Retinal pigment epithelial cell (primary cell): Measurements from ENCODE around the gene DEPDC7.
A peak's percentile ranks its signal among the peaks of the same experiment; 100 is the strongest.

Source experiments
- DNase-seq: peaks from one replicate; pipeline ENCODE4 v3.0.0-alpha.2; 2010; ENCODE audit warnings: low read depth
- H3K4me3 ChIP-seq: 2 replicates; pipeline ENCODE4 v1.5.1; 2011; ENCODE audit warnings: mild to moderate bottlenecking, low read length, control low read depth, moderate library complexity
- CTCF ChIP-seq: conservative IDR thresholded peaks from 2 replicates; pipeline ENCODE4 v1.5.1; 2011; ENCODE audit warnings: low read depth, low read length, control low read depth, inconsistent platforms

DEPDC7 gene

DNA sequence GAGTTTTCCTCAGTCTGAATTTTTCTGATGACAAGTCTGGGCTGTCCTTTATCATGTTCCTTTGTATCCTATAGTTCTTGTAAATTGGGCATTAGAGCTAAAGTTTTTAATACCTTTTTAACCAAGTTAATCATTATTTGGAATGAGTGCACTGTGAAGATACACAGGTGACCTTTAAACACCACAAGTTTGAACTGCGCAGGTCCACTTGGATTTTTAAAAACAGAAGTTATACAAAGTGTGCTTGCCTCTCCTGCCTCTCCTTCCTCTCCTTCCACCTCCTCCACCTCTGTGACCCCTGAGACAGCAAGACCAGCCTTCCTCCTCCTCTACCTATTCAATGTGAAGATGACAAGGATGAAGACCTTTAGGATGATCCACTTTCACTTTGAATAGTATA lies 19.3 kb downstream of the DEPDC7 start:
- no peak for DNase-seq
- no peak for TF ChIP-seq CTCF
- no peak overlapping the region for H3K4me3 ChIP-seq

- H3K4me3 ChIP-seq: peak within 1 kb of the TSS; percentile 86
- peak; percentile 80 for DNase-seq
- TF ChIP-seq CTCF: no peak
Observed at GRCh38 chr11:33039274-33040032, 23.8 kb downstream of the DEPDC7 start, which contains the start of gene TCP11L1. TSS of gene TCP11L1 (plus strand) at chr11:33039572. CDS start at chr11:33043774, 4,202 bp downstream.

DNA sequence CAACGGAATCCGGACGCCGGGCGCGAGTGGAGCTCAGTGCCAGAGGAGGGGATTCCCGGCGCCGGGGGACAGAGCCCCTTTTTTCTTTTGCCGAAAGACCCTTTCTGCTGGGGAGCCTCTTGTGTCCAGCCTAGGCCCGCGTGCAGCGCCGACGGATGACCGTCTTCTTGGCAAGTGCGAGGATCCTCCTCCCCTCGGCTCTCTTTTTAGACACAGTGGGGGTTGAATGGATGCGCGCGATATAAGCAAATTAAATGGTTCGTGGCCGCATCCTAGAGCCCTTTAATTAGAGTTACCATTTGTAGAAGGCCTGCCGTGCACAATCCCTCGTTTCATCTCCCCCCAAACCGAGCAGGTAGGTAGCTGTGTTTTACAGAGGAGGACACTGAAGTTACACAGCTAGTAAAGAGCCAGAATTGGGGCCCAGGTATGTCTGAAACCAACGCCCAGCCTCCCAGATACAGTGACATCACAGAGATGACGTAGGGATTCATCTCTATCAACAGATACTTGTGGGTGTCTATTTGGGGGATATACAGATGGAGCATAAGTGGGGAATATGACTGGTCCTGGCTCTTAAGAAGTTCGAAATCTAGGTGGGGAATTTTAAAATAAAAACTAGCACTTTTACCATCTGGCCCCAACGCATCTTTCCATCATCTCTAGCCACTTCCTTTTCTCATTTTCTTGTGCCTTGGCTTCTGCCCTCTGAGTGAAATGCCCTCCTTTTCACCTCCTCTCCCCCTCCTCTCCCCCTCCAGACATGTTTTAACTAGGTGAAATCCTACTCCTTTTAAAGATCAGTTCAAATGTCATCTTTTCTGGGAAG lies 24.6 kb downstream of the DEPDC7 start:
- no peak for DNase-seq
- peak overlapping the region; percentile 86 for H3K4me3 ChIP-seq
- TF ChIP-seq CTCF: no peak

DNA sequence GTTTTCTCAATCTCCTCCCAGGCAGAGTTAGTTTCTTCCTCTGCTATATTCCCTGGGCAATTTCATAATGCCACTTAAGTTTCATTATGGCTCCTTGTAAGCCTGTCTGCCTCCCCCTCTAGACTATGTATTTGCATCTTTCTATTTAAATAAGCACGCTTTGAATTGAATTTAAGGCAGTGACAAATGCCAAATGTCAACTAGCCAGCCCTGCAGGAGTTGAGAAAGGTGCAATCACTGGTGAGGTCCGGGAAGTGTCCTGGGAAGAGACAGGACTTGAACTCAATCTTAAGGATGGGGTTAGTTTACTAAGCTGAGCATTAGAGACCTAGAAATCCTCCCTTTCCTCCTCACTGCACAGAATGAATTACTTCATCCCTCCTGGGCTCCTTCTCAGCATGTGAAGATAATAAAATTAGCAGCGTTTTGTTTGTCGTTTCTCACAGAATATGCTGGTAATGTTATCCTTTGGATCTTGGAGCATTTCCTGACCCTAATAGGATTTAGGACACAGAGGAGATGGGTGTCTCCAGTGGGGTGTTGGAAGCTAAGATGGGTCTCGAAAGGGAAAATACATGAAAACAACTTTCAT lies 25.3 kb downstream of the DEPDC7 start:
- H3K4me3 ChIP-seq: no peak overlapping the region

DNA sequence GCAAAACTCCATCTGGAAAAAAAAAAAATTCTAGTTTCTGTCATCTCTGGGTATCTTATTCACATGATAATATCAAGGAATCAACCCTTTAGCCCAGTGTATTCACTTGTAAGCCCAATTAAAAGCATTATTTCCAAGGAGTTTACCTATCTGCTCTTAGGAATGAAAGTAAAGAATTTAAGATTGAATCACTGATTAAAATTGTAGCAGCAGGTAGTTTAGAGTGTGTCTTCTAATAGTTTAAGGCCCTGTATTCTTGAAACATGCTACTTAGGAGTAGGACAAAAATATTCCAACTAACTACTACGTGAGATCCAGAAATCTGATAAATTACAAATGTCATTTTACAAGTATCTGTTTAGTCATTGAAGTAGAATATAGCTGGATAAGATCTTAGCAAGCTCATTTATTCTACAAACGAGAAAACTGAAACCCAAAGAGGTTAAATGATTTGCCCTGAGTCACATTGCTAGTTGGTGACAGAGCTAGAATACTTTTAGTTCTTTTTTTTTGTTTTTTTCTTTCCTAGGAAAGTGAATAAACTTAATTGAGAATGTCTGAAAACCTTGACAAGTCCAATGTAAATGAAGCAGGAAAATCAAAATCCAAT lies 27.6 kb downstream of the DEPDC7 start:
- TF ChIP-seq CTCF: no peak

More for the DNA sequence above, 25.3 kb downstream of the DEPDC7 start:
- no peak for DNase-seq
- no peak for TF ChIP-seq CTCF

DNA sequence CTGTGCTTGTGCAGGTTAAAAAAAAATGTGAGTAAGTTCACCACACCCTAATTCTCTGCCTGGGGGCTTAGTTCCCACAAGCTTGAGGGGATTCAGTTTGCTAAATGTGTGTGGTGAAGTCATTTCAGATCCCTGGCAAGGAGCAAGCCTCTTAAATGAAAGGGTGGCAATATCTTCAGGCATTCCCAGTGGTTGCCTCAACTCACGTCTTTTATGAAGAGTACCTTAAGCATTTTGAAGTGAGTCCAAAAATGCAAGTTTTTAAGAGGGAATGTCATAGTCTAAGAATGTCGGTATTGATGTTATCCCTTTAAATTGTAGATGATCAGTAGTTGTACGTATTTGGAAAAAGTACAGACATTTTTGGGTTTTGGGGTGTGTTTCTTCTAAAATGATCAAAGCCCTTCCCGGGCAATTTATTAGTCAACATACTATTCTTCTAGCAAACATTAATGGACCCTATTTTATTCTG lies 28.6 kb downstream of the DEPDC7 start:
- no peak for DNase-seq
- no peak for TF ChIP-seq CTCF
- no peak overlapping the region for H3K4me3 ChIP-seq

More for the DNA sequence above, 27.6 kb downstream of the DEPDC7 start:
- H3K4me3 ChIP-seq: no peak overlapping the region
- DNase-seq: no peak
